ENCODE measurements around the gene RAD23A.

Gene RAD23A

DNA sequence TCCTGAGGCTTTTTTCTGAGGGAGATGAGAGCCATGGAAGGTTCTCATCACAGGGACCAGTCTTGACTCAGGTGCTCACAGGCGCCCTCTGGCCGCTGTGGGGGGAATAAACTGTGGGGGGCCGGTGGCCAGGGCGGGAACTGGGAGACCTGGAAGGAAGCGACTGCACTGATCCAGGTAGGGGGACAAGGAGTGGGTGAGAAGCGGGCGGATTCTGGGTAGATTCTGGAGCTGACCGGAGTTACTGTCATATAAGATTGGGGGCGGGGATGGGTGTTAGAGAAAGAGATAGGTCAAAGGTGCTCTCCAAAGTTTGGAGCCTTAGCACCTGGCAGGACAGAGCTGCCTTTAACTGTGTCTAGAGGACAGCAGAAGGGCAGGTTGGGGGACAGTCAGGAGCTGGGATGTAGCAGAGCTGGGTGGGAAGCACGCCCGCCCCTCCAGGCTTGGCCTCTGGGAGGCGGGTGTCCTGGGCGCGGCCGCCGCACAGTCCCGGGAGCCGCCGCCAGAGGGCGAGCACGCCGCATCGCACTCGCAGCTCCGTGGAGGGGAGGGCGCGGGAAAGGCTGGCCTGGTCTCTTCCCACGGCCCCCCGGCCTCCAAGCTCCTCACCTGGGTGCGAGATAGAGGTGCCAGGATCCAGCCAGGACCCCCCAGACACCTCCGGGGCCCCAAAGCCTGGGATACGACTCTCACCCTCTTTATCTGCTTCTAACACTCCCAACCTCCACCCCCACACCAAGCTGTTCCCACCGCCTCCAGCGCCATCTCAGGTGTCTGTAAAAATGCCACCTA lies 19.6 kb downstream of the RAD23A start (continued):
- TF ChIP-seq, protein P1, sequence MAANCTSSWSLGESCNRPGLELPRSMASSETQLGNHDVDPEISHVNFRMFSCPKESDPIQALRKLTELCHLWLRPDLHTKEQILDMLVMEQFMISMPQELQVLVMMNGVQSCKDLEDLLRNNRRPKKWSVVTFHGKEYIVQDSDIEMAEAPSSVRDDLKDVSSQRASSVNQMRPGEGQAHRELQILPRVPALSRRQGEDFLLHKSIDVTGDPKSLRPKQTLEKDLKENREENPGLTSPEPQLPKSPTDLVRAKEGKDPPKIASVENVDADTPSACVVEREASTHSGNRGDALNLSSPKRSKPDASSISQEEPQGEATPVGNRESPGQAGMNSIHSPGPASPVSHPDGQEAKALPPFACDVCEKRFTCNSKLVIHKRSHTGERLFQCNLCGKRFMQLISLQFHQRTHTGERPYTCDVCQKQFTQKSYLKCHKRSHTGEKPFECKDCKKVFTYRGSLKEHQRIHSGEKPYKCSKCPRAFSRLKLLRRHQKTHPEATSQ (tag by site-specific recombination; IDR thresholded peaks at IDR 0.05): peak; percentile 68; the same call in 1 of the 2 replicates
- TF ChIP-seq, protein P2, sequence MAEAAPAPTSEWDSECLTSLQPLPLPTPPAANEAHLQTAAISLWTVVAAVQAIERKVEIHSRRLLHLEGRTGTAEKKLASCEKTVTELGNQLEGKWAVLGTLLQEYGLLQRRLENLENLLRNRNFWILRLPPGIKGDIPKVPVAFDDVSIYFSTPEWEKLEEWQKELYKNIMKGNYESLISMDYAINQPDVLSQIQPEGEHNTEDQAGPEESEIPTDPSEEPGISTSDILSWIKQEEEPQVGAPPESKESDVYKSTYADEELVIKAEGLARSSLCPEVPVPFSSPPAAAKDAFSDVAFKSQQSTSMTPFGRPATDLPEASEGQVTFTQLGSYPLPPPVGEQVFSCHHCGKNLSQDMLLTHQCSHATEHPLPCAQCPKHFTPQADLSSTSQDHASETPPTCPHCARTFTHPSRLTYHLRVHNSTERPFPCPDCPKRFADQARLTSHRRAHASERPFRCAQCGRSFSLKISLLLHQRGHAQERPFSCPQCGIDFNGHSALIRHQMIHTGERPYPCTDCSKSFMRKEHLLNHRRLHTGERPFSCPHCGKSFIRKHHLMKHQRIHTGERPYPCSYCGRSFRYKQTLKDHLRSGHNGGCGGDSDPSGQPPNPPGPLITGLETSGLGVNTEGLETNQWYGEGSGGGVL (tag by site-specific recombination; IDR thresholded peaks at IDR 0.05): peak; percentile 48; the same call in 1 of the 2 replicates
- TF ChIP-seq SP7 (tag by site-specific recombination; IDR thresholded peaks at IDR 0.05) (peak; percentile 55), ZNF394 (tag by site-specific recombination; IDR thresholded peaks at IDR 0.05; ENCODE audit: borderline replicate concordance) (peak; percentile 67), ZBTB20 (tag by site-specific recombination; IDR thresholded peaks at IDR 0.05) (0 out of 2 replicates have a peak, but pooled peaks have one; percentile 10), ZFP37 (tag by site-specific recombination; IDR thresholded peaks at IDR 0.05) (peak; percentile 55; the same call in 1 of the 2 replicates), ZNF169 (tag by site-specific recombination; IDR thresholded peaks at IDR 0.05) (no peak), KLF16 (tag by site-specific recombination; IDR thresholded peaks at IDR 0.05) (peak; percentile 77), ZNF571 (tag by site-specific recombination; IDR thresholded peaks at IDR 0.05) (no peak), ZNF514 (tag by site-specific recombination; IDR thresholded peaks at IDR 0.05) (no peak), ZNF610 (tag by site-specific recombination; IDR thresholded peaks at IDR 0.05; ENCODE audit: borderline replicate concordance) (peak; percentile 53; the same call in 1 of the 2 replicates), ZNF768 (tag by site-specific recombination; IDR thresholded peaks at IDR 0.05) (0 out of 2 replicates have a peak, but pooled peaks have one; percentile 34), ZBTB8A (tag by site-specific recombination; IDR thresholded peaks at IDR 0.05) (peak; percentile 65)
- TF ChIP-seq, protein P3, sequence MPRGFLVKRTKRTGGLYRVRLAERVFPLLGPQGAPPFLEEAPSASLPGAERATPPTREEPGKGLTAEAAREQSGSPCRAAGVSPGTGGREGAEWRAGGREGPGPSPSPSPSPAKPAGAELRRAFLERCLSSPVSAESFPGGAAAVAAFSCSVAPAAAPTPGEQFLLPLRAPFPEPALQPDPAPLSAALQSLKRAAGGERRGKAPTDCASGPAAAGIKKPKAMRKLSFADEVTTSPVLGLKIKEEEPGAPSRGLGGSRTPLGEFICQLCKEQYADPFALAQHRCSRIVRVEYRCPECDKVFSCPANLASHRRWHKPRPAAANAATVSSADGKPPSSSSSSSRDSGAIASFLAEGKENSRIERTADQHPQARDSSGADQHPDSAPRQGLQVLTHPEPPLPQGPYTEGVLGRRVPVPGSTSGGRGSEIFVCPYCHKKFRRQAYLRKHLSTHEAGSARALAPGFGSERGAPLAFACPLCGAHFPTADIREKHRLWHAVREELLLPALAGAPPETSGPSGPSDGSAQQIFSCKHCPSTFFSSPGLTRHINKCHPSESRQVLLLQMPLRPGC (tag by site-specific recombination; IDR thresholded peaks at IDR 0.05): peak; percentile 59
- TF ChIP-seq, protein P4, sequence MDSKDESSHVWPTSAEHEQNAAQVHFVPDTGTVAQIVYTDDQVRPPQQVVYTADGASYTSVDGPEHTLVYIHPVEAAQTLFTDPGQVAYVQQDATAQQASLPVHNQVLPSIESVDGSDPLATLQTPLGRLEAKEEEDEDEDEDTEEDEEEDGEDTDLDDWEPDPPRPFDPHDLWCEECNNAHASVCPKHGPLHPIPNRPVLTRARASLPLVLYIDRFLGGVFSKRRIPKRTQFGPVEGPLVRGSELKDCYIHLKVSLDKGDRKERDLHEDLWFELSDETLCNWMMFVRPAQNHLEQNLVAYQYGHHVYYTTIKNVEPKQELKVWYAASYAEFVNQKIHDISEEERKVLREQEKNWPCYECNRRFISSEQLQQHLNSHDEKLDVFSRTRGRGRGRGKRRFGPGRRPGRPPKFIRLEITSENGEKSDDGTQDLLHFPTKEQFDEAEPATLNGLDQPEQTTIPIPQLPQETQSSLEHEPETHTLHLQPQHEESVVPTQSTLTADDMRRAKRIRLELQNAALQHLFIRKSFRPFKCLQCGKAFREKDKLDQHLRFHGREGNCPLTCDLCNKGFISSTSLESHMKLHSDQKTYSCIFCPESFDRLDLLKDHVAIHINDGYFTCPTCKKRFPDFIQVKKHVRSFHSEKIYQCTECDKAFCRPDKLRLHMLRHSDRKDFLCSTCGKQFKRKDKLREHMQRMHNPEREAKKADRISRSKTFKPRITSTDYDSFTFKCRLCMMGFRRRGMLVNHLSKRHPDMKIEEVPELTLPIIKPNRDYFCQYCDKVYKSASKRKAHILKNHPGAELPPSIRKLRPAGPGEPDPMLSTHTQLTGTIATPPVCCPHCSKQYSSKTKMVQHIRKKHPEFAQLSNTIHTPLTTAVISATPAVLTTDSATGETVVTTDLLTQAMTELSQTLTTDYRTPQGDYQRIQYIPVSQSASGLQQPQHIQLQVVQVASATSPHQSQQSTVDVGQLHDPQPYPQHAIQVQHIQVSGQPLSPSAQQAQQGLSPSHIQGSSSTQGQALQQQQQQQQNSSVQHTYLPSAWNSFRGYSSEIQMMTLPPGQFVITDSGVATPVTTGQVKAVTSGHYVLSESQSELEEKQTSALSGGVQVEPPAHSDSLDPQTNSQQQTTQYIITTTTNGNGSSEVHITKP (tag by site-specific recombination; IDR thresholded peaks at IDR 0.05): peak; percentile 63
- TF ChIP-seq, protein P5, sequence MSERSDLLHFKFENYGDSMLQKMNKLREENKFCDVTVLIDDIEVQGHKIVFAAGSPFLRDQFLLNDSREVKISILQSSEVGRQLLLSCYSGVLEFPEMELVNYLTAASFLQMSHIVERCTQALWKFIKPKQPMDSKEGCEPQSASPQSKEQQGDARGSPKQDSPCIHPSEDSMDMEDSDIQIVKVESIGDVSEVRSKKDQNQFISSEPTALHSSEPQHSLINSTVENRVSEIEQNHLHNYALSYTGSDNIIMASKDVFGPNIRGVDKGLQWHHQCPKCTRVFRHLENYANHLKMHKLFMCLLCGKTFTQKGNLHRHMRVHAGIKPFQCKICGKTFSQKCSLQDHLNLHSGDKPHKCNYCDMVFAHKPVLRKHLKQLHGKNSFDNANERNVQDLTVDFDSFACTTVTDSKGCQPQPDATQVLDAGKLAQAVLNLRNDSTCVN (tag by site-specific recombination; optimal IDR thresholded peaks at IDR 0.05): peak; percentile 81
- TF ChIP-seq, protein P6, sequence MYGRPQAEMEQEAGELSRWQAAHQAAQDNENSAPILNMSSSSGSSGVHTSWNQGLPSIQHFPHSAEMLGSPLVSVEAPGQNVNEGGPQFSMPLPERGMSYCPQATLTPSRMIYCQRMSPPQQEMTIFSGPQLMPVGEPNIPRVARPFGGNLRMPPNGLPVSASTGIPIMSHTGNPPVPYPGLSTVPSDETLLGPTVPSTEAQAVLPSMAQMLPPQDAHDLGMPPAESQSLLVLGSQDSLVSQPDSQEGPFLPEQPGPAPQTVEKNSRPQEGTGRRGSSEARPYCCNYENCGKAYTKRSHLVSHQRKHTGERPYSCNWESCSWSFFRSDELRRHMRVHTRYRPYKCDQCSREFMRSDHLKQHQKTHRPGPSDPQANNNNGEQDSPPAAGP (tag by site-specific recombination; IDR thresholded peaks at IDR 0.05): peak; percentile 78
- TF ChIP-seq, protein P7, sequence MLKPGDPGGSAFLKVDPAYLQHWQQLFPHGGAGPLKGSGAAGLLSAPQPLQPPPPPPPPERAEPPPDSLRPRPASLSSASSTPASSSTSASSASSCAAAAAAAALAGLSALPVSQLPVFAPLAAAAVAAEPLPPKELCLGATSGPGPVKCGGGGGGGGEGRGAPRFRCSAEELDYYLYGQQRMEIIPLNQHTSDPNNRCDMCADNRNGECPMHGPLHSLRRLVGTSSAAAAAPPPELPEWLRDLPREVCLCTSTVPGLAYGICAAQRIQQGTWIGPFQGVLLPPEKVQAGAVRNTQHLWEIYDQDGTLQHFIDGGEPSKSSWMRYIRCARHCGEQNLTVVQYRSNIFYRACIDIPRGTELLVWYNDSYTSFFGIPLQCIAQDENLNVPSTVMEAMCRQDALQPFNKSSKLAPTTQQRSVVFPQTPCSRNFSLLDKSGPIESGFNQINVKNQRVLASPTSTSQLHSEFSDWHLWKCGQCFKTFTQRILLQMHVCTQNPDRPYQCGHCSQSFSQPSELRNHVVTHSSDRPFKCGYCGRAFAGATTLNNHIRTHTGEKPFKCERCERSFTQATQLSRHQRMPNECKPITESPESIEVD (tag by site-specific recombination; IDR thresholded peaks at IDR 0.05): no peak
- TF ChIP-seq, protein P8, sequence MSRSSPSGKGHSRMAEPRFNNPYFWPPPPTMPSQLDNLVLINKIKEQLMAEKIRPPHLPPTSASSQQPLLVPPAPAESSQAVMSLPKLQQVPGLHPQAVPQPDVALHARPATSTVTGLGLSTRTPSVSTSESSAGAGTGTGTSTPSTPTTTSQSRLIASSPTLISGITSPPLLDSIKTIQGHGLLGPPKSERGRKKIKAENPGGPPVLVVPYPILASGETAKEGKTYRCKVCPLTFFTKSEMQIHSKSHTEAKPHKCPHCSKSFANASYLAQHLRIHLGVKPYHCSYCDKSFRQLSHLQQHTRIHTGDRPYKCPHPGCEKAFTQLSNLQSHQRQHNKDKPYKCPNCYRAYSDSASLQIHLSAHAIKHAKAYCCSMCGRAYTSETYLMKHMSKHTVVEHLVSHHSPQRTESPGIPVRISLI (tag by site-specific recombination; IDR thresholded peaks at IDR 0.05): no peak
- TF ChIP-seq, protein P9, sequence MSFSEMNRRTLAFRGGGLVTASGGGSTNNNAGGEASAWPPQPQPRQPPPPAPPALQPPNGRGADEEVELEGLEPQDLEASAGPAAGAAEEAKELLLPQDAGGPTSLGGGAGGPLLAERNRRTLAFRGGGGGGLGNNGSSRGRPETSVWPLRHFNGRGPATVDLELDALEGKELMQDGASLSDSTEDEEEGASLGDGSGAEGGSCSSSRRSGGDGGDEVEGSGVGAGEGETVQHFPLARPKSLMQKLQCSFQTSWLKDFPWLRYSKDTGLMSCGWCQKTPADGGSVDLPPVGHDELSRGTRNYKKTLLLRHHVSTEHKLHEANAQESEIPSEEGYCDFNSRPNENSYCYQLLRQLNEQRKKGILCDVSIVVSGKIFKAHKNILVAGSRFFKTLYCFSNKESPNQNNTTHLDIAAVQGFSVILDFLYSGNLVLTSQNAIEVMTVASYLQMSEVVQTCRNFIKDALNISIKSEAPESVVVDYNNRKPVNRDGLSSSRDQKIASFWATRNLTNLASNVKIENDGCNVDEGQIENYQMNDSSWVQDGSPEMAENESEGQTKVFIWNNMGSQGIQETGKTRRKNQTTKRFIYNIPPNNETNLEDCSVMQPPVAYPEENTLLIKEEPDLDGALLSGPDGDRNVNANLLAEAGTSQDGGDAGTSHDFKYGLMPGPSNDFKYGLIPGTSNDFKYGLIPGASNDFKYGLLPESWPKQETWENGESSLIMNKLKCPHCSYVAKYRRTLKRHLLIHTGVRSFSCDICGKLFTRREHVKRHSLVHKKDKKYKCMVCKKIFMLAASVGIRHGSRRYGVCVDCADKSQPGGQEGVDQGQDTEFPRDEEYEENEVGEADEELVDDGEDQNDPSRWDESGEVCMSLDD (tag by site-specific recombination; IDR thresholded peaks at IDR 0.05): peak; percentile 66

Measured in HEK293 (cell line).